WI38 (cell line): ENCODE data around the gene KLHL29.

ENCODE experiments used
- H3K4me3 ChIP-seq: 2 replicates; pipeline ENCODE4 v1.5.1; 2011; ENCODE audit warnings: low read depth, mild to moderate bottlenecking, control low read depth, low read length
- TF ChIP-seq, protein P1 (sequence below): IDR thresholded peaks from 2 replicates; pipeline ENCODE4 v1.5.1; 2012; ENCODE audit warnings: low read depth, mild to moderate bottlenecking, control low read depth, low read length

The KLHL29 gene

DNA sequence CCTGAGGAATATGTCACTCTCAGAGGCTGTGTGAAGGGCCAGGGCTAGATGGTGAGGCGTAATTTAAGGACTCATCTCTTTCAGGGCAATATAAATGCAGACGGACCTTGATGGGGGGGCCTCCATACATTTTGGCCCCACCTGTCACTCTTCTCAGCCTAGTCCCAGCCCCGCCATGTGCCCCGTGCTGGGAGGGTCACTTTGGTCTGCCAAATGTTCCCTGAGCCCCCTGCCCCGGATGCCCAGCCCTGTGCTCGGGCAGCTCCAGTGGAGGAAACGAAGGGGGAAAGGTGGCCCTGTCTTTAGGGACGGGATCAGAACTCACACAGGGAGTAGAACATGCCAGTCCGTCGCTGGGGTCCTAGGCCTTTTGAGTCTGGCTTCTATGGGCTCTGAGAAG is 168.6 kb downstream of the KLHL29 start:
- H3K4me3 ChIP-seq: no peak overlapping the region
- TF ChIP-seq, protein P1, sequence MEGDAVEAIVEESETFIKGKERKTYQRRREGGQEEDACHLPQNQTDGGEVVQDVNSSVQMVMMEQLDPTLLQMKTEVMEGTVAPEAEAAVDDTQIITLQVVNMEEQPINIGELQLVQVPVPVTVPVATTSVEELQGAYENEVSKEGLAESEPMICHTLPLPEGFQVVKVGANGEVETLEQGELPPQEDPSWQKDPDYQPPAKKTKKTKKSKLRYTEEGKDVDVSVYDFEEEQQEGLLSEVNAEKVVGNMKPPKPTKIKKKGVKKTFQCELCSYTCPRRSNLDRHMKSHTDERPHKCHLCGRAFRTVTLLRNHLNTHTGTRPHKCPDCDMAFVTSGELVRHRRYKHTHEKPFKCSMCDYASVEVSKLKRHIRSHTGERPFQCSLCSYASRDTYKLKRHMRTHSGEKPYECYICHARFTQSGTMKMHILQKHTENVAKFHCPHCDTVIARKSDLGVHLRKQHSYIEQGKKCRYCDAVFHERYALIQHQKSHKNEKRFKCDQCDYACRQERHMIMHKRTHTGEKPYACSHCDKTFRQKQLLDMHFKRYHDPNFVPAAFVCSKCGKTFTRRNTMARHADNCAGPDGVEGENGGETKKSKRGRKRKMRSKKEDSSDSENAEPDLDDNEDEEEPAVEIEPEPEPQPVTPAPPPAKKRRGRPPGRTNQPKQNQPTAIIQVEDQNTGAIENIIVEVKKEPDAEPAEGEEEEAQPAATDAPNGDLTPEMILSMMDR: no peak

DNA sequence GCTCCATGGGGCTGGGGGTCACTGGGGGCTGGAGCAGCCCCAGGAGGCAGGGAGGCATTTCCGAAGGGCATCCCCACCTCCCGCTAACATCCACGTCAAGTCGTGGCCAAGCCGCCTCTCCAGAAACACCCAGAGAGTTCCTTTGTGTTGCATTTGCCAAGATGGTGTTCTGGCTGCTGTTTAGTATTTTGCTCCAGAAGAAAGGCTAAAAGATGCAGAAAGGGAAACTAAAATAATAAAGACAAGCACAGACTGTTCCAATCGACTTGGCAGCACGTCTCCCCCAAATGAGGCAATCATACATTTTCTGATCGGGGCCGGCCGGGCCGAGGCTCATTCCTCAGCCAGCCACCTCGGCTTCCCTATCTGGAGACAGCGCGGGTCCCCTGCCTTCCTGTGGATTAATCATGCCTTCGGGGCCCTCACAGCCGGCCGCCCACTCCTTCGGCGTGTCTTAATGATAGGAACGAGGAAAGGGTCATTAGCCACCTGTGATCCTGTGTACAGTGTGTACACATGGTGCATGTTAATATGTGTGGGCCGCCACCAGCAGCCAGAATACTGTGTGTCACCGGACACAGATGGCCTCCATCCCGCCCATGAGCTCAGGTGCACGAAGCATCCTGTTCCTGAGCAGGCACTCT is 169.2 kb downstream of the KLHL29 start:
- H3K4me3 ChIP-seq: no peak overlapping the region
- TF ChIP-seq, protein P1: no peak

DNA sequence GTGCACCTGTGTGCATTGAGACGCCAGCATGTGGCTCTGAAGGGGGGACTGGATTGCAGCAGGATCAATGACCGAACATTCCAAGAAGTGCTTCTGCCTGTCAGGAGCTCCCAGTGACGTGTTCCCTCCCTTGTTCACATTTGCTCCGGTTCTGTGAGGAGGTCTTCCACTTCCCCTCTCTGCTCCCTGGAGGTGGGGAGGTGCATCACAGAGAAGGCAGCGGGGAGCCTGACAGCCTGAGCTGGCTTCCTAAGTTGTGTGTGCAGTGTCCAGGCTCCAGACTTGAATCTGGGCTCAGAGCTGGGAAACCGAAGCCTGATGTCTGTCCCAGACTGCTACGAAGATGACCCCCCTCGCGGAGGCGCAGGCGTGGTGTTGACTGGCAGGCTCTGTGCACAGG is 171.0 kb downstream of the KLHL29 start:
- TF ChIP-seq, protein P1: no peak
- no peak overlapping the region for H3K4me3 ChIP-seq

DNA sequence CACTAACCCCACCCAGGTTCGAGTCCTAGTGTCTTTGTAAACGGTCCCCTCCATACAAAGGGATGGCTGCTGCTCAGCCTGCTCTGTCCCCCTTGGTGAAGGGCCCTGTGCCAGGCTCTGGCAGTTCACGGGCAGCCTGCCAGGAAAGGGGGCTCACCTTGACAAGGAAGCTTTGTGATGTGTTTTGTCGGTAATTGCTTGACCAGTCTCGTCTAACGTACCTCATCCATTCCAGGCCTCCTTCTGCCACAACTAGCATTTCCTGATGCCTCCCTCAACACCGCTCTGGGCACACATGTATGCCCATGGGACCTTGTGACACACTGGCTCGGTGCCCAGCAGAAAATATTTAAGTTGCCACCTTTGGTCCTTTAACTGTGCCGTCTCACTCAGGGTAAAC is 171.9 kb downstream of the KLHL29 start:
- TF ChIP-seq, protein P1: no peak
- no peak overlapping the region for H3K4me3 ChIP-seq

DNA sequence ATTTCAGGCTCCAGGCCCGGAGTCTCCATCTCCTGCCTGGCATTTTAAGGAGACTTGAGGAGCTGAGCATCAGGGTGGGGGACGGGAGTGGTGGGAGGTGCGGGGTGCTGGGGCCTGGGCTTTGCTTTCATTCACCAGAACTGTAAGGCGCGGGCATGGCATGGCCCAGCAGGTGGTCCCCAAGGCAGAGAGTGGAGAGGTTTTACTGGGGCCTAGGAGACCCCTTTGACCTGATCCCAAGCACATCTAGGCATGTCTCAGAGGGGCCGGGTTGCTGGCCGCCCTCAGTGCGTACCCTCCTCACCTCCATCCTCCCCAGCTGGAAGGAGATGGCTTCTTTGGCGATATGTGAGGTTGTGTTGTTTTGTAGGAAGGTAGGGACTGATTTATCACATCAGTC is 172.5 kb downstream of the KLHL29 start:
- TF ChIP-seq, protein P1: no peak
- H3K4me3 ChIP-seq: no peak overlapping the region

DNA sequence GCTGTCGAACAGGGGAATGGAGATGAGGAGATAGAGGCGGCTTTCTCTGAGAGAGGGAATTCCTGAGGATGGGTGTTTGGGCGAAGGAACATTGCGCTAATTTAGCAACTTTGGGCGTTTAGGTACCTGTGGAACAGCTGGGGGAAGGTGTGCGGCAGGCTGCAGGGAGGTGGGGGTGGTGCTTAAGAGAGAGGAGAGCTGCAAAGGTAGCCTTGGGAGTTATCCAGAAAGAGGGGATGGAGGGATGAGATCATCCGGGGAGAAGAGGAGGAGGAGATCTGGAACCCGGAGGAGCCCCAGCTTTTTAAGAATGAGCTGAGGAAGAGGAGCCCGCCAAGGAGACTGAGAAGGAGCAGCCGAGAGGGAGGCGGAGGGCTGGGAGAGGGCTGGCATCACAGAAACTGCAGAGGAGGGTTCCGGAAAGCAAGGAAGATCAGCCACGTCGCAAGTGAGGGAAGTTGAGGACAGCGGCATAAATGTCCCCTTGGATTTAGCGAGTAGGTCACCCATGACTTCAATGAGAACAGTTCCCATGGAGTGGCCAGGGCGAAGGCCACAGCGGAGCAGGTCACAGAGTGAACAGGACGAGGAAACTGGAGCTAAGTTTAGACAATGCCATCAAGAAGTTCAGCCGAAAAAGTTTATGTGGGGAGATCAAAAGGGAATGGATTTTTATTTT is 174.7 kb downstream of the KLHL29 start:
- no peak overlapping the region for H3K4me3 ChIP-seq
- TF ChIP-seq, protein P1: no peak

DNA sequence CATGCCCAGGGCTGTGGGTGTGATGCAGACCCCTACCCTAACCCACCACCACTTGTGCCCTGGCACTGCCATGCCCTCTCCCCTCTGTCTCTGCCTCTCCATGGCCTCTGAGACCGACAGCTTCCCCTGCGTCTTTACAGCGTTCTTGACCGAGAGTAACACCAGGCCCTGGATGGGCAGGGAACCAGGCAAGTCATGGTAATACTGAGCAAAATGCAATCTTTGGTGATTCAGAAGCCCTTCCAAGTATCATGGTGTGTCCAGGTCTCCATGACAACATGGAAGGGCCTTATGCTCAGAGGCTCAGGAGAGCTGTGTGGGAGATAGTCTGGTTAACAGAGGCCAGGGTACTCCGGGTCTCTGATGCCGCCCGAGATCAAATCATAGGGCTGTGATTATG is 176.1 kb downstream of the KLHL29 start:
- H3K4me3 ChIP-seq: no peak overlapping the region
- TF ChIP-seq, protein P1: no peak
